ENCODE data around the gene HPS3.
"Not testable (repeated sequence)": the region's sequence is repeated elsewhere in the genome, so short reads cannot be mapped to it uniquely, and the experiment has no call there.

Gene HPS3

GRCh38 chr3:149196805-149197592 is 67.6 kb downstream of the HPS3 start:
- DNase-seq, result not testable (repeated sequence)

GRCh38 chr3:149197669-149198068 is 68.2 kb downstream of the HPS3 start:
- DNase-seq, result no peak

- no peak for DNase-seq
Observed at GRCh38 chr3:149198611-149199010, 69.2 kb downstream of the HPS3 start.

- no peak for DNase-seq
Observed at GRCh38 chr3:149199474-149199873, 70.0 kb downstream of the HPS3 start.

GRCh38 chr3:149203758-149204157 is 74.3 kb downstream of the HPS3 start:
- DNase-seq, result no peak

GRCh38 chr3:149204390-149204991 is 75.1 kb downstream of the HPS3 start:
- DNase-seq, result no peak

- no peak for DNase-seq
Observed at GRCh38 chr3:149207475-149207874, 78.0 kb downstream of the HPS3 start.

- DNase-seq, result no peak
Observed at GRCh38 chr3:149209431-149209830, 80.0 kb downstream of the HPS3 start.

- no peak for DNase-seq
Observed at GRCh38 chr3:149212386-149212785, 82.9 kb downstream of the HPS3 start.

- no peak for DNase-seq
Observed at GRCh38 chr3:149214702-149215101, 85.3 kb downstream of the HPS3 start.

- DNase-seq, result no peak
Observed at GRCh38 chr3:149215515-149215914, 86.1 kb downstream of the HPS3 start.

GRCh38 chr3:149216193-149216869 is 86.9 kb downstream of the HPS3 start:
- no peak for DNase-seq

- DNase-seq, result no peak
Observed at GRCh38 chr3:149217347-149217746, 87.9 kb downstream of the HPS3 start.

GRCh38 chr3:149219380-149220121 is 90.1 kb downstream of the HPS3 start:
- DNase-seq, result not testable (repeated sequence)

GRCh38 chr3:149221783-149222517 is 92.5 kb downstream of the HPS3 start, which contains the start of gene CP:
TSS of gene CP (minus strand) at chr3:149221829. CDS start at chr3:149221792, 37 bp downstream.
- no peak for DNase-seq
